ENCODE results near the gene HEATR5B. TPM values are rescaled to one million over a fixed set of nuclear protein-coding genes. Genes with fewer than 3 reads are reported as not detected.

Gene HEATR5B
- total RNA-seq, 1 experiment from 2014 or later, result 16.1 TPM

DNA sequence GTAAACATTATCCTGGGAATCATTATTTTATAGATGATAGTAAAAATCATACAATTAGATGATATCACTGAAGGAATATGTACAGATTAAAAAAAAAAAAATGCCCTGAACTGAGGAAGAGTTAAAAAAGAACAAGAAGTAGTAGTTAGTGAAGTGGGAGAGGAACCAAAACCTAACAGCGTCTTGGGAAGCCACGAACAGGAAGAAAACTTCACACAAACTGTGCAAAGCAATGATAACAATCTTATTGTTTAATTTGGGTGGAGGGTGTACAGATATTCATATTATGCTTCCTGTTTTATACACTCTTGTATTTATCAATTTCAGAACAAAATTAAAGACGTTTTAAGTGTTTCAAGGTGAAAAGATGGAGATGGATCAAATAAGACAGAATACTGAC, 3.5 kb downstream of the HEATR5B start:
- Histone ChIP-seq H3K4me3 (ENCODE audit: low read depth, low read length) (no peak overlapping the region), H3K4me1 (peaks cover 11% of the 10 kb centered on the region), H3K9me3 (no peaks in the 10 kb centered on the region), H3K27me3 (replicated peaks; ENCODE audit: control insufficient read depth, insufficient read depth, low read length) (no peaks in the 10 kb centered on the region), H3K36me3 (ENCODE audit: control insufficient read depth, insufficient read depth, low read length) (no peaks in the 10 kb centered on the region)
- no peak for DNase-seq
- H3K27me3 Mint-ChIP-seq (ENCODE audit: insufficient read depth, unreplicated experiment), result no peaks in the 10 kb centered on the region
- no peak overlapping the region for H3K4me3 Mint-ChIP-seq (ENCODE audit: unreplicated experiment)
- no TSS peak for BruUV-seq (replicated peaks)
- no peak overlapping the region for H3K27ac Mint-ChIP-seq (ENCODE audit: unreplicated experiment)
- peaks cover 10% of the 10 kb centered on the region for H3K36me3 Mint-ChIP-seq (ENCODE audit: insufficient read depth, unreplicated experiment)
- no peaks in the 10 kb centered on the region for H3K9me3 Mint-ChIP-seq (ENCODE audit: unreplicated experiment)
- TF ChIP-seq, protein P1, sequence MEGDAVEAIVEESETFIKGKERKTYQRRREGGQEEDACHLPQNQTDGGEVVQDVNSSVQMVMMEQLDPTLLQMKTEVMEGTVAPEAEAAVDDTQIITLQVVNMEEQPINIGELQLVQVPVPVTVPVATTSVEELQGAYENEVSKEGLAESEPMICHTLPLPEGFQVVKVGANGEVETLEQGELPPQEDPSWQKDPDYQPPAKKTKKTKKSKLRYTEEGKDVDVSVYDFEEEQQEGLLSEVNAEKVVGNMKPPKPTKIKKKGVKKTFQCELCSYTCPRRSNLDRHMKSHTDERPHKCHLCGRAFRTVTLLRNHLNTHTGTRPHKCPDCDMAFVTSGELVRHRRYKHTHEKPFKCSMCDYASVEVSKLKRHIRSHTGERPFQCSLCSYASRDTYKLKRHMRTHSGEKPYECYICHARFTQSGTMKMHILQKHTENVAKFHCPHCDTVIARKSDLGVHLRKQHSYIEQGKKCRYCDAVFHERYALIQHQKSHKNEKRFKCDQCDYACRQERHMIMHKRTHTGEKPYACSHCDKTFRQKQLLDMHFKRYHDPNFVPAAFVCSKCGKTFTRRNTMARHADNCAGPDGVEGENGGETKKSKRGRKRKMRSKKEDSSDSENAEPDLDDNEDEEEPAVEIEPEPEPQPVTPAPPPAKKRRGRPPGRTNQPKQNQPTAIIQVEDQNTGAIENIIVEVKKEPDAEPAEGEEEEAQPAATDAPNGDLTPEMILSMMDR (IDR thresholded peaks at IDR 0.05; ENCODE audit: insufficient read depth in 1 of 2, low read depth in 1 of 2, low read length in 1 of 2, severe bottlenecking in 1 of 2, unreplicated experiment in 1 of 2), result no peak
- CTCF ChIA-PET, result no interaction called here
- intact Hi-C loops (cut with micrococcal nuclease; ENCODE audit: unreplicated experiment), result loop anchor here (5.0 kb wide), 1 partner anchor 113 kb away; the partner anchor contains the start of gene STRN
- H3K4me1 Mint-ChIP-seq (ENCODE audit: low read depth, unreplicated experiment), result no peaks in the 10 kb centered on the region
- POLR2A ChIA-PET, result no interaction called here

GRCh38 chr2:37080266-37080665, 3.9 kb downstream of the HEATR5B start:
- DNase-seq, result no peak
- Histone ChIP-seq H3K36me3 (ENCODE audit: control insufficient read depth, insufficient read depth, low read length) (no peaks in the 10 kb centered on the region), H3K27me3 (replicated peaks; ENCODE audit: control insufficient read depth, insufficient read depth, low read length) (no peaks in the 10 kb centered on the region), H3K4me3 (ENCODE audit: low read depth, low read length) (no peak overlapping the region), H3K4me1 (peaks cover 7% of the 10 kb centered on the region), H3K9me3 (no peaks in the 10 kb centered on the region)
- no peak overlapping the region for H3K27ac Mint-ChIP-seq (ENCODE audit: unreplicated experiment)
- intact Hi-C loops (cut with micrococcal nuclease; ENCODE audit: unreplicated experiment), result loop anchor here (5.0 kb wide), 1 partner anchor 113 kb away; the partner anchor contains the start of gene STRN
- ChIA-PET CTCF (no interaction called here), POLR2A (no interaction called here)
- TF ChIP-seq, protein P1 (IDR thresholded peaks at IDR 0.05; ENCODE audit: insufficient read depth in 1 of 2, low read depth in 1 of 2, low read length in 1 of 2, severe bottlenecking in 1 of 2, unreplicated experiment in 1 of 2), result no peak
- H3K36me3 Mint-ChIP-seq (ENCODE audit: insufficient read depth, unreplicated experiment), result peaks cover 10% of the 10 kb centered on the region
- no TSS peak for BruUV-seq (replicated peaks)
- no peaks in the 10 kb centered on the region for H3K9me3 Mint-ChIP-seq (ENCODE audit: unreplicated experiment)
- no peaks in the 10 kb centered on the region for H3K4me1 Mint-ChIP-seq (ENCODE audit: low read depth, unreplicated experiment)
- H3K4me3 Mint-ChIP-seq (ENCODE audit: unreplicated experiment), result no peak overlapping the region
- H3K27me3 Mint-ChIP-seq (ENCODE audit: insufficient read depth, unreplicated experiment), result no peaks in the 10 kb centered on the region

- no peaks in the 10 kb centered on the region for H3K4me1 ChIP-seq
- TF ChIP-seq, protein P1 (IDR thresholded peaks at IDR 0.05; ENCODE audit: insufficient read depth in 1 of 2, low read depth in 1 of 2, low read length in 1 of 2, severe bottlenecking in 1 of 2, unreplicated experiment in 1 of 2), result no peak
- ChIA-PET POLR2A (no interaction called here), CTCF (no interaction called here)
- Mint-ChIP-seq H3K4me3 (ENCODE audit: unreplicated experiment) (no peak overlapping the region), H3K4me1 (ENCODE audit: low read depth, unreplicated experiment) (no peaks in the 10 kb centered on the region), H3K27ac (ENCODE audit: unreplicated experiment) (no peak overlapping the region), H3K9me3 (ENCODE audit: unreplicated experiment) (no peaks in the 10 kb centered on the region), H3K27me3 (ENCODE audit: insufficient read depth, unreplicated experiment) (no peaks in the 10 kb centered on the region), H3K36me3 (ENCODE audit: insufficient read depth, unreplicated experiment) (peaks cover 10% of the 10 kb centered on the region)
- no peaks in the 10 kb centered on the region for H3K36me3 ChIP-seq (ENCODE audit: control insufficient read depth, insufficient read depth, low read length)
- BruUV-seq (replicated peaks), result no TSS peak
- no peak for DNase-seq
- intact Hi-C loops (cut with micrococcal nuclease; ENCODE audit: unreplicated experiment), result no loop called here
- H3K27me3 ChIP-seq (replicated peaks; ENCODE audit: control insufficient read depth, insufficient read depth, low read length), result no peaks in the 10 kb centered on the region
- H3K9me3 ChIP-seq, result no peaks in the 10 kb centered on the region
- H3K4me3 ChIP-seq (ENCODE audit: low read depth, low read length), result no peak overlapping the region
Measured at GRCh38 chr2:37070931-37071330, 13.2 kb downstream of the HEATR5B start.

Data from Caco-2 (cell line).